Activated naive CD4-positive, alpha-beta T cell (primary cell): ENCODE data around the gene KIRREL3.

ENCODE experiments used
- DNase-seq, 4 experiments: peaks; one replicate each; lab custom pipeline; 2025; lab: John Stamatoyannopoulos, UW

The KIRREL3 gene

DNA sequence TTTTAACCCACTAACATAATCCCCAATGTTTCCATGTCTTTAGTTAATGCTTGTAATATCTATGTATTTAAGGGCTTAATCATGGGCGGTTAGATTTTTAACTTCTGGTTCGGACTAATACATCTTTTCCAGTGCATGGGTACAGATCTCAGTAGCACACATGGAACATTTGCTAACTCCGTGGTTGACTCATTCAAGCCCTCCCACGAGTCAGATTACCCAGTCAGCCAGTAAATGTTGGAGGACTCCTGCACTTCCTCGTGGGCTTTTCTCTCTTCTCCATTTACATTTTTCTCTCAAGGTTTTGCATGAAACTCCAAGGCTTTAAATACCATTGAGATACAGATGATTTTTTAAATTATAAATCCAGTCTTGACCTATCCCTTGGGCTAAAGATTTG lies 331.2 kb downstream of the KIRREL3 start:
- no peak for DNase-seq

DNA sequence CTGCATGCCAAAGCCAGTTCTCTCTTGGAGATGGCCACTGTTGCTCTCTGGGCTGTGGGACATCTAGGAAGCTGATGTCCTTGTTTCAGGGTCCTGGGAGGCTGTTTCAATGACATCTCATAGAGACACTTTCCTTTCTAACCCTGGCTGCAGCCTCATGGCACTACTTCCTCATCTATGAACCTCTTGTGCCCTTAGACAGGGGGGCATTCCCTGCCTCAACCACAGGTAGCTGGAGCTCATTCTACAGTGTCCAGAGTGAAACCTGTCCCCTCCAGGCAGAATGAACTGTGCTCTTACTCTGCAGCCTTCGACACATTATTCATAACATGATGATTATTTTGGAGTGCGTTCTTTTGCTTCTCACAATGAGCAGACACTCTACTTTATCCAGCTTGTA lies 335.9 kb downstream of the KIRREL3 start:
- DNase-seq, result no peak

DNA sequence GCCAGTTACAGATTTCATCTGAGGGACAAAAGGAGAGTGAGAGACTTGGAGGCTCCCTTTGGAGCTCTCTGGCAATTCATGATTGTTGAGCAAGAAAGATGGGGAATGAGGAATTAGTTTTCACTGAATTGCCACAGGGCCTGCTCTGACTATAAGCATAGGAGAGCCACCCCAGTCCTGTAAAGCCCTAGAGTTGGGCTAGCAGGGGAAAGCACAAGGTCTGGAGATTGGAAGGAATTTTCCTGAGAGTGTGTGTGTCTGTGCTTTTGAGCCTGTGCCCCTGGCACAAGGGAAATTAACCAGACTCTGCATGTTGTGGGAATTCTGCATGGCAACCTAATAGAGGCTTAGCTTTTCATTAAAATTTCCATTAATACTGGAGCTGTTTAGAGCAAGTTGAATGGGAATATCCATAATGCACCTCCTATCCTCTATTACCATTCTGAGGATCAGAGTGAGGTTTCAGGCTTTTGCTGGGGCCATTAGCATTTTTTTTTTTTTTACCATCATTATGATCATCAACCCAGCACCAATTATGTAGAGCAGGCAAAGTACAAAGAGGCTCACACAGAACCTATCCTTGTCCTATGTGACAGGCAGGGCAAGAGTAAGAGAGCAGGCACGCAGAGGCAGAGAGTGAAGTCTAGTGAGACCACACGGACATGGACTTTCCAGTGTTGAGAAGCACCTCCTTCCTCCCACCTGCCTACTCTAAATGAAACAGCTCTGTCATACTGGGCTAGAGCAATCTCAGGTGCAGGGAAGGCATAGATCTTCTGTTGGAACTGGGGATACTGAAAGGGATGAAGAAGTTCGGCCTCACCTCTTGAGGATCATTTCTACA lies 336.6 kb downstream of the KIRREL3 start:
- DNase-seq, result no peak

DNA sequence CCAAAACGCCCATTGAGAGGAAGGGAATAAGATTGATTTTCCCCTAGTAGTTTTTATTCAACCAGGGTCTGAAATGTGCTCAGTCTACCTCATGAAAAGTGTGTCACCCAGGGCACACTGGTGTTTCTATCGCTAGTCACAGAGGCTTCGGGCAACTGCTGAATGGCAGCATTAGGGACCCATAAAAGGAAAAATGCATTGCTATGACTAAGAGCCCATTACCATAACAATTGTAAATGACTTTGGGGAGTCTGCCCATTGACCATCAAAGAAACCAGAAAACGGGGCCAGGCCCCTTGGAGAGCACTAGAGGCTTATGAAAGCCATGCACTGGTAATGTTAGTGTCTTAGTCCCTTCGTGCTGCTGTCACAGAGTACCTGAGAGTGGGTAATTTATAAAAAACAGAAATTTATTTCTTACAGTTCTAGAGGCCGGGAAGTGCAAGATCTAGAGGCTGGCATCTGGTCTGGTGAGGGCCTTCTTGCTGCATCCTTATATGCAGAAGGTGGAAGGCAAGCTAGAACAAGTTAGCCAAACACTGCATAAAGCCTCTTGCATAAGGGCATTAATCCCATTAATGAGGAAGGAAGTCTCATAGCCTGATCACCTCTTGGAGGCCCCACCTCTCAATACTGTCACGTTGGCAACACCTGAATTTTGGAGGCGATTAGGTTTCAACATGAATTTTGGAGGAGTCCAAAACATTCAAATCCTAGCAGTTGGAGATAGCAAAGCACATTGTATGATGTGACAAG lies 338.4 kb downstream of the KIRREL3 start:
- no peak for DNase-seq

- DNase-seq, result no peak
These were observed 339.7 kb downstream of the KIRREL3 start for GRCh38 chr11:126660761-126661425.

GRCh38 chr11:126660321-126660720 lies 340.2 kb downstream of the KIRREL3 start:
- no peak for DNase-seq

DNA sequence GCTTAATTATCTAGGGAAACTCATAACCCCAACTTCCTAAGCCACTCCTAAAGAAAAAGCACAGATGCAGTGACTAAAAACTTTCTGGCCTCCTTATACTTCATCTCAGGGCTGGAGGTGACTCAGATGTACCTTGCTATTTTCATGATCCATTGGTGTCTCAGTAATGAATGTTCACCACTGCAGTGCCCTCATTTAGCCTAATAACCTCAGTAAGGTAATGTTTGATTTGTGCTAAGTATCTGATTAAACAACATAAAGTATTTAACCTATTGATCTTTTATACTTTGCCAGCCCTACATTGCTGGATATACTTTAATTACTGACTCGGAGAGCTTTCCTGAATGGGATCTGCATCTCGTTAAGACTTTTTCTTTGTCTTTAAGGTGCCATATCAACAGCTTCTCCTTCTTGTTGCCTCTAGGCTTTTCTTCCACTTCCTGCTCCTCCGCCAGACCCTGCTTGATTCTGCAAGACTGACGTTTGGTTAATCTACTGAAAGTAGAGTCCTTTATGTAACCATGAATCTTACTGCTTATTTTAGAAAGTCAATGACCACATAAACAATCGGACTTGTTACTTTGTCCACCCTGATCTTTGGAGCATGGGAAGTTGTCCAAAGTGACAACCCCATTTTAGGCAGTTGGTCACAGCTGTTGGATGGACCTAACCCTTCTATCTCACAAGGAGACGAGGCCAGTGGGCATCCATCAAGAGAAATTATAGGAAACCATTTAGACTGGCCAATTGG lies 342.1 kb downstream of the KIRREL3 start:
- no peak for DNase-seq

- no peak for DNase-seq
These were observed 344.8 kb downstream of the KIRREL3 start for GRCh38 chr11:126655807-126656128.

DNA sequence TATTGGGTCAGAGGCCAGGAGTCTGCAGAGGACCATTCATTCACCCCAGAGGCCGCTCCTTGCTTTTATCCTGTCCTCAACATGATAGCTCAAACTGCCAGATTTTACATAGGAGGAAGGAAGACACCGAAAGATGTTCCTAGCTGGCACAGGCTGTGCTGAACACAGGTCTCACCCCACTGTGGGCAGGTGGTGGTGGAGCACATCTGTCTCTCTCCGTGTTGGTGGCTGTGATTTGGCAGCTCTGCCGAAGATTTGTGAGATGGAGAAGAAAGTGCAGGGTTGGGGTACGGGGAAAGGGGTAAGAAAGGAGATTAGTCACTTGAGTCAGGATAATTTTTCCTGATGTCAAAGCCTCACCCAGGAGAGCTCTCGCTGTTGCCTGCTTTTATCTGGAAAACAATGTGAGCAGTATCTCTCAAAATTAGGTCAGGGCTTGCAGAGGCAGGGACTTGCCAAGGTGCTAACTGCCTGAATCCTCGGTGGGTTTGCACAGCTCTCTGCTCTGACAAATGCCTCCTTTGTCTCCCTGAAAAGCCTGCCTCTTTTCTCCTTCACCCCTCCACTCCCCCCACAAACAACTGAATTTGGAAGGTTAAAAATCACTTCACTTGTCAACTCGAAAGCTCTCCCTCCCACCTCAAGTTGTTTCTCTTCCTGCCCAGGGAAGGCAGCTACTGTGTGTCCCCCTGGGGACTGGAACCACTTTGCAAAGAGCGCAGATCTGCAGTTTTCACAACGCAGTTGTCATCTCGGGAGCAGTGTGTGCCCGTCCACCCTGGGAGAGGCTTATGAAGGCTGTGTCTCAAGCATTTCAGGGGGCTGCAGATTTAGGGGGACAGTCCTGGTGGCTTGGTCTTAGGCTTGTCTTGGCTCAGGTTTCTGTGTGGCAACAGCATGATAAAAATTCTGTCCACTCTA lies 345.4 kb downstream of the KIRREL3 start:
- no peak for DNase-seq

DNA sequence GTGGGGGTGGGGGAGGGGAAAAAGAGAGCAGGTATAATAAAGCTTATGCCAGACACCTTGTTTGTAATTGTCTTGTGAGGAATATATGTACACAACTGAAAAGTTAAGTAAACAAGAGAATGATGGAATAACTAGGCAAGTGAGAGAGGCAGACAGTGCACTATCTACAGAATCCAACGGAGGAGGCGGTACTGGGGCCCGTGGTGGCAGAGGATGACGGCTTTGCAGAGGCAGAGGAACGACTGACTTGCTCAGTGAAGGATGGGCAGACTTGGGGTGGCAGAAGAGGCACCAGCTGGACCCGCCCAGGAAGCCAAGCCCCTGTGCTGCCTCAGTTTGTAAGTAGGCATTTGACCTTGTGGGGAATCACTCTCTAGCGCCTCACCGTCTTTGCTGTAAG lies 347.5 kb downstream of the KIRREL3 start:
- DNase-seq, result no peak

DNA sequence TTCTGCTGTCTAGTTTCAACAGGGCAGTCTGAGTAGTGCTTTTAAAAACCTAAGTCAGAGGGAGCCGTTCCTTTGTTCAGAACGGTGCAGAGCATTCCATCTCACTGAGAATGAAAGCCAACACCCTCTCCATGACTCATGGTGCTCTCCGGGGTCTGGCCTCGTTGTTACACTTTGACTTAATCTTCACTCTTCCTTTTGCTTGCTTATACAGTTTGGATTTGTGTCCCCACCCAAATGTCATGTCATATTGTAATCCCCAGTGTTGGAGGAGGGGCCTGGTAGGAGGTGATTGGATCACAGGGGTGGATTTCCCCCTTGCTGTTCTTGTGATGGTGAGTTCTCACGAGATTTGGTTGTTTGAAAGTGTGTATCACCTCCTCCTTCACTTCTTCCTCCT lies 352.8 kb downstream of the KIRREL3 start:
- DNase-seq, result no peak

GRCh38 chr11:126646701-126647557 lies 353.6 kb downstream of the KIRREL3 start:
- no peak for DNase-seq

DNA sequence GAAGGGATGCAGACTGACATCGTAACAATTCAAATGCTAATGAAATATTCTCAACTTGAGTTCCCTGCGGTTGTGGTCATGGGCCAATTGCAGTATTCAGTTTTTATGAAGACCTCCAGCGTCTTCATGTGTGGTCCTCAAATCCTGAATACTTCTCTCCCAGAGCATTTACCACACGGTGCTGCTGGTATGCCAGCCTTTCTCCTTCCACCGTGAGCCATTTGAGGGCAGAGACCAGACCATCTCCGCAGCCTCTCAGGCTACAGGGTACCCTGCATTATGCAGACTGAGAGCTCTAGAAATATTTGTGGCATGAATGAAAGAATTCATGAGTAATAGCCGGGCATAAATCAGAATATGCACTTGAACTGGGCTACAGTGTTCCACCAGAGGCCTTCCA lies 355.4 kb downstream of the KIRREL3 start:
- DNase-seq, result no peak

GRCh38 chr11:126640186-126640585 lies 360.4 kb downstream of the KIRREL3 start:
- DNase-seq, result no peak

GRCh38 chr11:126639692-126640091 lies 360.9 kb downstream of the KIRREL3 start:
- no peak for DNase-seq

GRCh38 chr11:126638648-126639047 lies 361.9 kb downstream of the KIRREL3 start:
- DNase-seq, result no peak

GRCh38 chr11:126637795-126638175 lies 362.8 kb downstream of the KIRREL3 start:
- DNase-seq, result no peak

GRCh38 chr11:126636911-126637794 lies 363.4 kb downstream of the KIRREL3 start:
- DNase-seq, result no peak

- DNase-seq, result no peak
These were observed 365.1 kb downstream of the KIRREL3 start for GRCh38 chr11:126635511-126635910.
